Natural killer cell (primary cell): ENCODE measurements around the gene ATP2A3. TPM values are rescaled to one million over a fixed set of nuclear protein-coding genes. Genes with fewer than 3 reads are reported as not detected.

Source experiments
- ATAC-seq, 3 donors: fragments of 150-1000 bp in 2 of 3; fragments of 200-7000 bp in 1 of 3; cut with Tn5 transposase; 1 replicate in 1 of 3; 2 replicates in 2 of 3; pipeline ENCODE4 v1.10.0; 2021; ENCODE audit warnings: mild to moderate bottlenecking in 2 of 3, moderate library complexity in 2 of 3
- DNase-seq, 2 donors: peaks; one replicate each; pipeline versions ENCODE4 v3.0.0 to v3.0.0-alpha.2; 2013 to 2021; ENCODE audit warnings: mixed read lengths in 1 of 2
- H3K27ac ChIP-seq: one replicate; pipeline ENCODE4 v1.5.1; 2013; ENCODE audit warnings: mild to moderate bottlenecking, low read length
- H3K27me3 ChIP-seq: one replicate; pipeline ENCODE4 v1.6.1; 2013; ENCODE audit warnings: low read length; ENCODE audit not compliant: control insufficient read depth, insufficient read depth
- H3K36me3 ChIP-seq: one replicate; pipeline ENCODE4 v1.6.1; 2013; ENCODE audit warnings: low read length; ENCODE audit not compliant: control insufficient read depth, insufficient read depth
- H3K4me1 ChIP-seq: one replicate; pipeline ENCODE4 v1.6.1; 2013; ENCODE audit warnings: low read length; ENCODE audit not compliant: control insufficient read depth, insufficient read depth
- H3K4me3 ChIP-seq: one replicate; pipeline ENCODE4 v1.5.1; 2013; ENCODE audit warnings: low read length
- H3K9me3 ChIP-seq: one replicate; pipeline ENCODE4 v1.6.1; 2013; ENCODE audit warnings: low read length; ENCODE audit not compliant: control insufficient read depth, insufficient read depth
- H3K27ac Mint-ChIP-seq, 2 donors: one replicate each; pipeline ENCODE4 v1.8.0; 2022; ENCODE audit warnings: mild to moderate bottlenecking in 2 of 2, mixed read lengths in 2 of 2, moderate library complexity in 1 of 2
- H3K27me3 Mint-ChIP-seq, 2 donors: one replicate each; pipeline ENCODE4 v1.8.0; 2022; ENCODE audit warnings: low read depth in 2 of 2, mixed read lengths in 2 of 2
- H3K36me3 Mint-ChIP-seq: one replicate; pipeline ENCODE4 v1.8.0; 2022; ENCODE audit warnings: mixed read lengths
- H3K4me1 Mint-ChIP-seq, 2 donors: one replicate each; pipeline ENCODE4 v1.8.0; 2022; ENCODE audit warnings: mixed read lengths in 2 of 2
- H3K4me3 Mint-ChIP-seq: one replicate; pipeline ENCODE4 v1.8.0; 2022; ENCODE audit warnings: mild to moderate bottlenecking, moderate library complexity, mixed read lengths
- H3K9me3 Mint-ChIP-seq, 2 donors: one replicate each; pipeline ENCODE4 v1.8.0; 2022; ENCODE audit warnings: mixed read lengths in 2 of 2
- WGBS: methylation state at CpG from one replicate; pipeline ENCODE4 v1.1.7; 2013; ENCODE audit warnings: missing lambda C conversion rate; ENCODE audit not compliant: insufficient coverage; 5-methylcytosine and 5-hydroxymethylcytosine counted together
- intact Hi-C: fragments of 100-400 bp; cut with micrococcal nuclease; formaldehyde crosslinking; loops from one replicate; pipeline ENCODE4 v1.14.2; 2022
- total RNA-seq, 4 donors: library from RNA; stranded (reverse); fragments of 120-200 nt in 1 of 4; gene quantifications; one replicate each; pipeline versions ENCODE4 v1.2.3 to v1.2.4, GENCODE V29; 2013 to 2022
- TF ChIP-seq, protein P1 (sequence below): fragments of 200-600 bp; IDR thresholded peaks from one replicate; pipeline ENCODE4 v1.8.0; 2022; ENCODE audit warnings: antibody characterized with exemption

ATP2A3 gene
- total RNA-seq, 3 donors from 2014 or later (not counting 1 experiment from before 2014, with no cell fraction given) = 326 to 397 (median 377) TPM

DNA sequence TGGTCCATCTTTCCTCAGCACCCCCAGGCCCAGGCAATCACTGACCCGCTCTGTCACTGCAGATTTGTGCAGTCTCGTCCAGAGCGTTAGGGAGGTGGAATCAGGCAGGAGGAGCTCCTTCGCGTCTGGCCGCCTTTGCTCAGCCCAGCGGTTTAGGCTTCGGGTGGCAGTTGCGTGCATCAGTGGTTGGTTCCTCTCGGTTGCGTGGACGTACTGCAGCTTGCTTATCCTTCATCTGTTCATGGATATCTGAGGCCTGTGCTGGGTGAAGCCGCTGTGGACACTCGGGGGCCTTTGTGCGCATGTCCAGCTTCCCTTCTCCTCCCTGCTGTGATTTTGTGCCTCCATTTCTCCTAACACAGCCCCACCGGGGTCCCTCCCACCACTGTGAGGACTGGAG, 43.2 kb downstream of the ATP2A3 start:
- Mint-ChIP-seq H3K4me1 (peaks cover 4 to 23% of the 10 kb centered on the region in 2 donors), H3K9me3 (no peaks in the 10 kb centered on the region), H3K4me3 (no peak overlapping the region)

GRCh38 chr17:3919123-3919624, 45.1 kb downstream of the ATP2A3 start:
- no peak for DNase-seq
- 93% methylated on average over 22 of the region's 22 CpGs for WGBS
- Histone ChIP-seq H3K9me3 (no peaks in the 10 kb centered on the region), H3K27me3 (no peaks in the 10 kb centered on the region), H3K4me3 (no peak overlapping the region), H3K4me1 (peaks cover 36% of the 10 kb centered on the region), H3K27ac (no peak overlapping the region), H3K36me3 (no peaks in the 10 kb centered on the region)
- H3K9me3 Mint-ChIP-seq = no peaks in the 10 kb centered on the region
- peaks cover 15 to 32% of the 10 kb centered on the region in 2 donors for H3K4me1 Mint-ChIP-seq
- H3K4me3 Mint-ChIP-seq = no peak overlapping the region
- H3K27me3 Mint-ChIP-seq = no peaks in the 10 kb centered on the region
- no peak overlapping the region for H3K27ac Mint-ChIP-seq
- no peak for ATAC-seq
- TF ChIP-seq, protein P1, sequence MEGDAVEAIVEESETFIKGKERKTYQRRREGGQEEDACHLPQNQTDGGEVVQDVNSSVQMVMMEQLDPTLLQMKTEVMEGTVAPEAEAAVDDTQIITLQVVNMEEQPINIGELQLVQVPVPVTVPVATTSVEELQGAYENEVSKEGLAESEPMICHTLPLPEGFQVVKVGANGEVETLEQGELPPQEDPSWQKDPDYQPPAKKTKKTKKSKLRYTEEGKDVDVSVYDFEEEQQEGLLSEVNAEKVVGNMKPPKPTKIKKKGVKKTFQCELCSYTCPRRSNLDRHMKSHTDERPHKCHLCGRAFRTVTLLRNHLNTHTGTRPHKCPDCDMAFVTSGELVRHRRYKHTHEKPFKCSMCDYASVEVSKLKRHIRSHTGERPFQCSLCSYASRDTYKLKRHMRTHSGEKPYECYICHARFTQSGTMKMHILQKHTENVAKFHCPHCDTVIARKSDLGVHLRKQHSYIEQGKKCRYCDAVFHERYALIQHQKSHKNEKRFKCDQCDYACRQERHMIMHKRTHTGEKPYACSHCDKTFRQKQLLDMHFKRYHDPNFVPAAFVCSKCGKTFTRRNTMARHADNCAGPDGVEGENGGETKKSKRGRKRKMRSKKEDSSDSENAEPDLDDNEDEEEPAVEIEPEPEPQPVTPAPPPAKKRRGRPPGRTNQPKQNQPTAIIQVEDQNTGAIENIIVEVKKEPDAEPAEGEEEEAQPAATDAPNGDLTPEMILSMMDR = no peak
- no peaks in the 10 kb centered on the region for H3K36me3 Mint-ChIP-seq
- intact Hi-C loops = no loop called here

More for the DNA sequence above, 43.2 kb downstream of the ATP2A3 start:
- WGBS = 78% methylated on average over 16 of the region's 16 CpGs
- H3K9me3 ChIP-seq = no peaks in the 10 kb centered on the region
- Mint-ChIP-seq H3K27ac (no peak overlapping the region), H3K27me3 (no peaks in the 10 kb centered on the region), H3K36me3 (no peaks in the 10 kb centered on the region)
- DNase-seq = no peak
- H3K27ac ChIP-seq = no peak overlapping the region
- no peaks in the 10 kb centered on the region for H3K27me3 ChIP-seq
- intact Hi-C loops = no loop called here
- H3K4me1 ChIP-seq = peaks cover 18% of the 10 kb centered on the region
- no peak overlapping the region for H3K4me3 ChIP-seq
- ATAC-seq = no peak
- TF ChIP-seq, protein P1 = no peak
- peaks cover 17% of the 10 kb centered on the region for H3K36me3 ChIP-seq

- Mint-ChIP-seq H3K4me3 (no peak overlapping the region), H3K9me3 (no peaks in the 10 kb centered on the region), H3K36me3 (no peaks in the 10 kb centered on the region), H3K4me1 (peaks cover 22 to 39% of the 10 kb centered on the region in 2 donors), H3K27me3 (peaks cover 0 to 3% of the 10 kb centered on the region in 2 donors), H3K27ac (no peak overlapping the region)
- TF ChIP-seq, protein P1 = no peak
- WGBS = 78% methylated on average over 8 of the region's 8 CpGs
- intact Hi-C loops = no loop called here
- no peaks in the 10 kb centered on the region for H3K9me3 ChIP-seq
- no peak for DNase-seq
- H3K27me3 ChIP-seq = no peaks in the 10 kb centered on the region
- H3K4me3 ChIP-seq = no peak overlapping the region
- no peak overlapping the region for H3K27ac ChIP-seq
- no peak for ATAC-seq
- peaks cover 42% of the 10 kb centered on the region for H3K4me1 ChIP-seq
- H3K36me3 ChIP-seq = no peaks in the 10 kb centered on the region
Observed at GRCh38 chr17:3918372-3919122, 45.7 kb downstream of the ATP2A3 start.
